ENCODE data around the gene LRRC52.

DNA sequence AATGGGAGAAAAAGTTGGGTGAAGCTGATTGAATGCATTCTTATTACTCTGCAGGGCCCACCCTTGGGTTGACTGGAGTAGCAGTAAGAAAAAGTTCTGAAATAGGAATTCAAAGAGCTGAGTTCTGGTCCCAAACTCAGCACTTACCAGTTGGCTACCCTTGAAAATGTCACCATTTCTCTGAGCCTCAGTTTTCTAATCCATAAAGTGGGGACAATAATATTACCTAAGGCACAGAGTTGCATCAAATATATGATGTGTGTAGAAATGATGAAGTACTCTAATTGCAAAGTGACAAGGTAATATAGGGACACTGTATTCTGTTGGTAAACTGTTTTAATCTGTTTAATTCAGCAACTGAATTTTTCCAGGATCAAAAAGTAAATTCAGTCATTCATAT is 1.2 kb downstream of the LRRC52 start:
- TF ChIP-seq CTCF (IDR thresholded peaks at IDR 0.05; ENCODE audit: low read depth, low read length): no peak
- TF ChIP-seq EZH2phosphoT487 (IDR thresholded peaks at IDR 0.05; ENCODE audit: low read depth): no peak
